Measurements from ENCODE around the gene FREM2. TPM values are rescaled to one million over a fixed set of nuclear protein-coding genes. Genes with fewer than 3 reads are reported as not detected.

Gene FREM2
- total and polyA plus RNA-seq, 2 experiments from 2014 or later: 2.3 to 17.8 TPM

DNA sequence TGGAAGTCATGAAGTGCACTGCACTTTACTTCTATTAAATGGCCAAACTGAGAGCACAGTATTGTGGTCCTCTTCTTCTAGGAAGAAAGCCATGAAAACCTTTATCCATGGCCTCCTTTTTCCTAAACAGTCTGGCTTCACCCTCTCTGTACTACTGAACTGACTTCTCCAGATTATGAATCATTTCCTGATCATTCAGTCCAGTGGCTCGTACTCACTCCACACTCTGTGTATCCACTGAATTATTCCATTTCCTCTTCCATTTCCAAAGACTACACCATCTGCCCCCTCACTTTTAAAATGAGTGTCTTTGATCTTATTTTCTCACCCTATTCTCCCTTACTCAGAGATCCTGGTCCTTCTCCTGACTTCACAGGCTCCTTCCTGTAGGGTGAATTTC is 29.7 kb upstream of the FREM2 start:
- no peak overlapping the region for H2AFZ ChIP-seq
- H3K36me3 ChIP-seq (replicated peaks; ENCODE audit: insufficient read depth, low read depth): no peaks in the 10 kb centered on the region
- no peaks in the 10 kb centered on the region for H3K79me2 ChIP-seq
- no peak overlapping the region for H3K4me3 ChIP-seq
- no peak for DNase-seq (ENCODE audit: low spot score)
- no peak overlapping the region for H3K4me2 ChIP-seq
- H3K27me3 ChIP-seq: no peaks in the 10 kb centered on the region
- WGBS (ENCODE audit: low lambda C conversion rate, missing lambda C conversion rate): 83% methylated on average over 1 of the region's 1 CpG
- peaks cover 3% of the 10 kb centered on the region for H3K4me1 ChIP-seq (ENCODE audit: insufficient read depth)
- H4K20me1 ChIP-seq (ENCODE audit: insufficient read depth, poor library complexity, severe bottlenecking): no peaks in the 10 kb centered on the region
- no peaks in the 10 kb centered on the region for H3K9me3 ChIP-seq (ENCODE audit: low read depth)
- H3K9me2 ChIP-seq (replicated peaks; ENCODE audit: insufficient read depth): no peaks in the 10 kb centered on the region
- TF ChIP-seq EZH2phosphoT487 (IDR thresholded peaks at IDR 0.05; ENCODE audit: low read depth, severe bottlenecking, unreplicated experiment) (no peak), CTCF (IDR thresholded peaks at IDR 0.05; ENCODE audit: poor library complexity) (no peak), EZH2 (IDR thresholded peaks at IDR 0.05; ENCODE audit: borderline replicate concordance) (no peak)
- H3K27ac ChIP-seq: no peak overlapping the region

- Histone ChIP-seq H3K79me2 (no peaks in the 10 kb centered on the region), H3K4me3 (no peak overlapping the region), H3K27me3 (no peaks in the 10 kb centered on the region), H3K36me3 (replicated peaks; ENCODE audit: insufficient read depth, low read depth) (no peaks in the 10 kb centered on the region), H4K20me1 (ENCODE audit: insufficient read depth, poor library complexity, severe bottlenecking) (no peaks in the 10 kb centered on the region), H2AFZ (no peak overlapping the region), H3K9me3 (ENCODE audit: low read depth) (no peaks in the 10 kb centered on the region), H3K9me2 (replicated peaks; ENCODE audit: insufficient read depth) (no peaks in the 10 kb centered on the region), H3K4me2 (no peak overlapping the region), H3K27ac (no peak overlapping the region), H3K4me1 (ENCODE audit: insufficient read depth) (peaks cover 4% of the 10 kb centered on the region)
- TF ChIP-seq CTCF (IDR thresholded peaks at IDR 0.05; ENCODE audit: poor library complexity): no peak
- no peak for TF ChIP-seq EZH2phosphoT487 (IDR thresholded peaks at IDR 0.05; ENCODE audit: low read depth, severe bottlenecking, unreplicated experiment)
- TF ChIP-seq EZH2 (IDR thresholded peaks at IDR 0.05; ENCODE audit: borderline replicate concordance): no peak
- WGBS (ENCODE audit: low lambda C conversion rate, missing lambda C conversion rate): 90% methylated on average over 1 of the region's 1 CpG
- no peak for DNase-seq (ENCODE audit: low spot score)
Observed at GRCh38 chr13:38658906-38659305, 28.0 kb upstream of the FREM2 start.

- DNase-seq (ENCODE audit: low spot score): no peak
- Histone ChIP-seq H4K20me1 (ENCODE audit: insufficient read depth, poor library complexity, severe bottlenecking) (no peaks in the 10 kb centered on the region), H3K36me3 (replicated peaks; ENCODE audit: insufficient read depth, low read depth) (no peaks in the 10 kb centered on the region), H3K79me2 (no peaks in the 10 kb centered on the region), H3K27me3 (no peaks in the 10 kb centered on the region), H3K4me3 (no peak overlapping the region), H3K9me2 (replicated peaks; ENCODE audit: insufficient read depth) (no peaks in the 10 kb centered on the region), H3K9me3 (ENCODE audit: low read depth) (no peaks in the 10 kb centered on the region), H3K27ac (no peak overlapping the region), H2AFZ (no peak overlapping the region), H3K4me2 (no peak overlapping the region), H3K4me1 (ENCODE audit: insufficient read depth) (peaks cover 4% of the 10 kb centered on the region)
- WGBS (ENCODE audit: low lambda C conversion rate, missing lambda C conversion rate): 84% methylated on average over 2 of the region's 2 CpGs
- no peak for TF ChIP-seq CTCF (IDR thresholded peaks at IDR 0.05; ENCODE audit: poor library complexity)
- TF ChIP-seq EZH2phosphoT487 (IDR thresholded peaks at IDR 0.05; ENCODE audit: low read depth, severe bottlenecking, unreplicated experiment): no peak
- no peak for TF ChIP-seq EZH2 (IDR thresholded peaks at IDR 0.05; ENCODE audit: borderline replicate concordance)
Observed at GRCh38 chr13:38661010-38661675, 25.7 kb upstream of the FREM2 start.

Data from hepatocyte (in vitro differentiated cells).